Smooth muscle cell (in vitro differentiated cells): ENCODE measurements around the gene ZXDC. TPM values are rescaled to one million over a fixed set of nuclear protein-coding genes. Genes with fewer than 3 reads are reported as not detected.

ENCODE experiments used
- DNase-seq: peaks from one replicate; lab custom pipeline; 2025; ENCODE audit not compliant: unreplicated experiment; lab: John Stamatoyannopoulos, UW
- H2AFZ ChIP-seq: fragments of 200-600 bp; sonication (generic); 2 replicates; pipeline ENCODE4 v1.6.0; 2016; ENCODE audit warnings: antibody characterized with exemption, low read depth, mild to moderate bottlenecking
- H3F3A ChIP-seq: fragments of 200-600 bp; sonication (generic); 2 replicates; pipeline ENCODE4 v1.6.0; 2017; ENCODE audit warnings: antibody characterized with exemption, low read depth
- H3K27ac ChIP-seq: fragments of 200-600 bp; sonication (generic); 2 replicates; pipeline ENCODE4 v1.5.1; 2016; ENCODE audit warnings: low read depth, mild to moderate bottlenecking
- H3K27me3 ChIP-seq: fragments of 200-600 bp; sonication (generic); 2 replicates; pipeline ENCODE4 v1.6.1; 2016; ENCODE audit warnings: low read depth, mild to moderate bottlenecking
- H3K36me3 ChIP-seq: fragments of 200-600 bp; sonication (generic); 2 replicates; pipeline ENCODE4 v1.5.1; 2016; ENCODE audit warnings: low read depth
- H3K4me1 ChIP-seq: fragments of 200-600 bp; sonication (generic); 2 replicates; pipeline ENCODE4 v1.5.1; 2016; ENCODE audit warnings: low read depth
- H3K4me2 ChIP-seq: fragments of 200-600 bp; sonication (generic); 2 replicates; pipeline ENCODE4 v1.6.0; 2016; ENCODE audit warnings: mild to moderate bottlenecking
- H3K4me3 ChIP-seq: fragments of 200-600 bp; sonication (generic); 2 replicates; pipeline ENCODE4 v1.5.1; 2016; ENCODE audit warnings: mild to moderate bottlenecking
- H3K79me2 ChIP-seq: fragments of 200-600 bp; sonication (generic); 2 replicates; pipeline ENCODE4 v1.6.0; 2016; ENCODE audit warnings: low read depth, mild to moderate bottlenecking
- H3K9ac ChIP-seq: fragments of 200-600 bp; sonication (generic); 2 replicates; pipeline ENCODE4 v1.6.0; 2016; ENCODE audit warnings: low read depth
- H3K9me3 ChIP-seq: fragments of 200-600 bp; sonication (generic); replicated peaks from 2 replicates; pipeline ENCODE4 v1.5.1; 2016; ENCODE audit warnings: low read depth
- H4K20me1 ChIP-seq: fragments of 200-600 bp; sonication (generic); 2 replicates; pipeline ENCODE4 v1.6.0; 2016; ENCODE audit warnings: low read depth
- CTCF ChIP-seq: fragments of 200-600 bp; sonication (generic); IDR thresholded peaks from 2 replicates; pipeline ENCODE4 v1.5.1; 2017; ENCODE audit warnings: borderline replicate concordance, mild to moderate bottlenecking, antibody characterized with exemption; ENCODE audit not compliant: insufficient read depth, poor library complexity, severe bottlenecking
- WGBS: methylation state at CpG from one replicate; pipeline ENCODE4 v1.1.7; 2016; ENCODE audit warnings: low lambda C conversion rate; 5-methylcytosine and 5-hydroxymethylcytosine counted together
- polyA plus RNA-seq: library from polyadenylated mRNA; unstranded; fragments of >200 nt; fragmentation: Nextera tagmentation; extraction: Ambion mirVana; gene quantifications from 2 replicates; pipeline ENCODE4 v1.2.1, GENCODE V29; 2016
- total RNA-seq: library from RNA; depleted of rRNA; stranded (reverse); fragments of >200 nt; gene quantifications from 2 replicates; pipeline ENCODE4 v1.2.3, GENCODE V29; 2014

Gene ZXDC
- total and polyA plus RNA-seq, 2 experiments from 2014 or later: 9.2 to 20.4 TPM

GRCh38 chr3:126454437-126455198 is 21.1 kb downstream of the ZXDC start:
- H3F3A ChIP-seq: no peaks in the 10 kb centered on the region
- no peaks in the 10 kb centered on the region for H3K27me3 ChIP-seq
- H3K9ac ChIP-seq: no peak overlapping the region
- H3K27ac ChIP-seq: no peak overlapping the region
- no peak for TF ChIP-seq CTCF
- H3K9me3 ChIP-seq: no peaks in the 10 kb centered on the region
- peaks cover 11% of the 10 kb centered on the region for H3K36me3 ChIP-seq
- H3K79me2 ChIP-seq: peaks cover 4% of the 10 kb centered on the region
- H4K20me1 ChIP-seq: peaks cover 55% of the 10 kb centered on the region
- WGBS: 97% methylated on average over 6 of the region's 6 CpGs
- no peak overlapping the region for H3K4me2 ChIP-seq
- H3K4me3 ChIP-seq: no peak overlapping the region
- DNase-seq: no peak
- H2AFZ ChIP-seq: no peak overlapping the region
- H3K4me1 ChIP-seq: no peaks in the 10 kb centered on the region

GRCh38 chr3:126454025-126454424 is 21.7 kb downstream of the ZXDC start:
- Histone ChIP-seq H3K9me3 (no peaks in the 10 kb centered on the region), H3F3A (no peaks in the 10 kb centered on the region), H3K36me3 (peaks cover 11% of the 10 kb centered on the region), H3K4me3 (no peak overlapping the region), H3K27ac (no peak overlapping the region), H3K79me2 (peaks cover 4% of the 10 kb centered on the region), H2AFZ (no peak overlapping the region), H3K4me2 (no peak overlapping the region), H4K20me1 (peaks cover 60% of the 10 kb centered on the region), H3K4me1 (no peaks in the 10 kb centered on the region), H3K9ac (no peak overlapping the region), H3K27me3 (no peaks in the 10 kb centered on the region)
- 96% methylated on average over 1 of the region's 1 CpG for WGBS
- DNase-seq: no peak
- TF ChIP-seq CTCF: no peak

- no peaks in the 10 kb centered on the region for H3K9me3 ChIP-seq
- H3K27me3 ChIP-seq: no peaks in the 10 kb centered on the region
- peaks cover 4% of the 10 kb centered on the region for H3K79me2 ChIP-seq
- no peak for DNase-seq
- H3K4me1 ChIP-seq: no peaks in the 10 kb centered on the region
- H2AFZ ChIP-seq: no peak overlapping the region
- no peak overlapping the region for H3K4me2 ChIP-seq
- H4K20me1 ChIP-seq: peaks cover 44% of the 10 kb centered on the region
- no peak overlapping the region for H3K27ac ChIP-seq
- H3K4me3 ChIP-seq: no peak overlapping the region
- H3K9ac ChIP-seq: no peak overlapping the region
- H3K36me3 ChIP-seq: peaks cover 4% of the 10 kb centered on the region
- H3F3A ChIP-seq: no peaks in the 10 kb centered on the region
- WGBS: 96% methylated on average over 9 of the region's 9 CpGs
- TF ChIP-seq CTCF: no peak
Observed at GRCh38 chr3:126452213-126452612, 23.5 kb downstream of the ZXDC start.

GRCh38 chr3:126451511-126451910 is 24.2 kb downstream of the ZXDC start:
- no peak overlapping the region for H2AFZ ChIP-seq
- TF ChIP-seq CTCF: no peak
- peaks cover 1% of the 10 kb centered on the region for H3K79me2 ChIP-seq
- peaks cover 37% of the 10 kb centered on the region for H4K20me1 ChIP-seq
- H3K9me3 ChIP-seq: no peaks in the 10 kb centered on the region
- no peak overlapping the region for H3K9ac ChIP-seq
- H3F3A ChIP-seq: no peaks in the 10 kb centered on the region
- no peak overlapping the region for H3K27ac ChIP-seq
- no peak overlapping the region for H3K4me2 ChIP-seq
- no peak for DNase-seq
- peaks cover 4% of the 10 kb centered on the region for H3K36me3 ChIP-seq
- H3K4me1 ChIP-seq: no peaks in the 10 kb centered on the region
- H3K27me3 ChIP-seq: no peaks in the 10 kb centered on the region
- 98% methylated on average over 12 of the region's 12 CpGs for WGBS
- H3K4me3 ChIP-seq: no peak overlapping the region
